Measurements from ENCODE around the gene KANTR.
"Not testable (repeated sequence)": the region's sequence is repeated elsewhere in the genome, so short reads cannot be mapped to it uniquely, and the experiment has no call there.

KANTR gene

DNA sequence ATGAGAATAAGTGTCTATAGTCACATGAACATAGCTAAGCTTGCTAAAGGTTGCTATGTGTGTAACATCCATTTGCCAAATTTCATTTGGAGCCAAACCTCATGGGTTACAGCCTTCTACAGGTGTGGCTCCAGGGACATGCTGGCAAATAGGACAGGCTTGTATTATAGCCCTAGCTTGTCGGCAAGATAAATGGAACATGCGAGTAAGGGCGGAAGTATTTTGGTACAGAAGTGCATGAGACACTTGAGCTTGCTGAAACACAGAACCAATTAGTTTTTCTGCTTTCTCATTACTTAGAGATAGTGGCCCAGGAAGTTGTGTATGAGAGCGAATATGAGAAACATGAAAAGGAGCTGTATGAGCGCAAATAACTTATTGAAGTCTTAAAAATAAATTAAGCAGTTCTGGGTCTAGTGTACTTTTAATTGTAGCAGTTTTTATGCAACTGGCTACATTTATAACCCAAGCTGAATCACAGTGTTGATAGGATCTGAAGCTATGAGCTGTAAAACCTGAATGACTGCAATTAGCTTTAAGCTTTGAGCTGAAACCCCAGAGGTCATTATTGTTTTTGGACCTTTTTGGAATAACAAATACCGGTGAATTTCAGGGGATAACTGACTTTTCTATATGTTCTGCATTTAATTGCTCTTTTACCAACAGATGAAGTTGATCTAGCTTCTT is 66.5 kb downstream of the KANTR start:
- TF ChIP-seq, protein P1, sequence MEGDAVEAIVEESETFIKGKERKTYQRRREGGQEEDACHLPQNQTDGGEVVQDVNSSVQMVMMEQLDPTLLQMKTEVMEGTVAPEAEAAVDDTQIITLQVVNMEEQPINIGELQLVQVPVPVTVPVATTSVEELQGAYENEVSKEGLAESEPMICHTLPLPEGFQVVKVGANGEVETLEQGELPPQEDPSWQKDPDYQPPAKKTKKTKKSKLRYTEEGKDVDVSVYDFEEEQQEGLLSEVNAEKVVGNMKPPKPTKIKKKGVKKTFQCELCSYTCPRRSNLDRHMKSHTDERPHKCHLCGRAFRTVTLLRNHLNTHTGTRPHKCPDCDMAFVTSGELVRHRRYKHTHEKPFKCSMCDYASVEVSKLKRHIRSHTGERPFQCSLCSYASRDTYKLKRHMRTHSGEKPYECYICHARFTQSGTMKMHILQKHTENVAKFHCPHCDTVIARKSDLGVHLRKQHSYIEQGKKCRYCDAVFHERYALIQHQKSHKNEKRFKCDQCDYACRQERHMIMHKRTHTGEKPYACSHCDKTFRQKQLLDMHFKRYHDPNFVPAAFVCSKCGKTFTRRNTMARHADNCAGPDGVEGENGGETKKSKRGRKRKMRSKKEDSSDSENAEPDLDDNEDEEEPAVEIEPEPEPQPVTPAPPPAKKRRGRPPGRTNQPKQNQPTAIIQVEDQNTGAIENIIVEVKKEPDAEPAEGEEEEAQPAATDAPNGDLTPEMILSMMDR (IDR thresholded peaks at IDR 0.05) = no peak
- no peak for TF ChIP-seq ZFX (IDR thresholded peaks at IDR 0.05; ENCODE audit: borderline replicate concordance)

DNA sequence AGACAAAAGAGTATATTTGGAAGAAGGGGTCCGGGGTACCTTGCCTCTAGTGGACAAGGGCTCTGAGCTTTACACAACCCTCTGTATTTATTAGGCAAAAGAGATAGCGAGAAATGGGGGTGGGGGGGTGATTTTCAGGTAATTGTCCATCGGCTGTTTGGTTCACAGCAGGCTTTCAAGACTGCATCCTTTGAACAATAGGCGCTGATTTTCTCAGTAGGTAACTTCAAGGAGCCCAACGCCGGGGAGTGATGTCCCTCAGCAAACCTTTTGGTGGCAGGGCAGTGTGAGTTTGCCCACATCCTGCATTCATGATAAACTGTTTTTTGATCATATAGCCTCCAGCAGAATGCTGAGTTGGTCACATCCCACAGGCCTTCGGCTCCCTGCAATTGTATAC is 69.5 kb downstream of the KANTR start:
- no peak for TF ChIP-seq ZFX (IDR thresholded peaks at IDR 0.05; ENCODE audit: borderline replicate concordance)
- TF ChIP-seq, protein P1 (IDR thresholded peaks at IDR 0.05) = no peak
- no peak overlapping the region for H3K27ac ChIP-seq

More for the DNA sequence above, 66.5 kb downstream of the KANTR start:
- H3K27ac ChIP-seq = no peak overlapping the region

DNA sequence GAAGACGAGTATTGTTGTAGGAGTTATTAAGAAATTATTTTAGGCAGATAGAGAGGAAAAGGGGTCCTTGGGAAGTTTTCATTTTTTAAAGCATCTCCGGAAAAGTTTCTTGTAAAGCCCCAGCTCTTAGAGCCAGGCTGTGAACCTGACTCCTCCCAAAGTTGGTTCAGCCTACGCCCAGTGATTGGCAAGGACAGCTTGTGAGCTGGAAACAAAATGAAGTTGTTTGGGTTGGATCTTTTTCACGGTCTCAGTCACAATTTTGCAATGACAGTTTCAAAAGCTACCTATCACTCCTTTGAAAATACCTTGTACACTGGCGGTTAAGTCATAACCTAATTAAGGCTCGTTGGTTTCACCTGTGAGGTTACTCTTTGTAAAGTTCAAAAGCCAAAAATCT is 70.6 kb downstream of the KANTR start:
- not testable (repeated sequence) for H3K27ac ChIP-seq

DNA sequence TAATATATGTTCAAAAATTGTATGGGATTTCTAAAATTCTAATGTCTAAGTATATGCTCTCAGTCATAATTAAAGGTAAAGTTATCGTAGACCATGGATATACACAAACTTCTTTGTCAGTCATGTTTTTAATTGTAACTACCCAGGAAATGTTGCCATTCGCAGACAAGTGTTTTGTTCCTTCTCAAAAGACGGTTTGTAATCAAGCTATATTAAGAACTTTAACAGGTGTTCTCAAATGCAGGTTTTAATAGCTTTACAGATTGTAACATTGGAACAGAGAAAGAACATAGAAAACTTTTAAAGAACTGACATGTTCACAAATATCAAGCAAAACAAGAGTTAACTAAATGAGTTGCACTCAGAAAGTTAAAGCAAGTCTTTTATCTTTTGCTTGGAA is 72.2 kb downstream of the KANTR start:
- H3K27ac ChIP-seq = no peak overlapping the region
- no peak for TF ChIP-seq ZFX (IDR thresholded peaks at IDR 0.05; ENCODE audit: borderline replicate concordance)
- TF ChIP-seq, protein P1 (IDR thresholded peaks at IDR 0.05) = no peak

GRCh38 chrX:53171356-53171755 is 77.4 kb downstream of the KANTR start:
- H3K27ac ChIP-seq = no peak overlapping the region
- TF ChIP-seq, protein P1 (IDR thresholded peaks at IDR 0.05) = no peak
- TF ChIP-seq ZFX (IDR thresholded peaks at IDR 0.05; ENCODE audit: borderline replicate concordance) = no peak
